GM12878 (cell line): Measurements from ENCODE around the gene SPSB2. TPM values are rescaled to one million over a fixed set of nuclear protein-coding genes. Genes with fewer than 3 reads are reported as not detected.

ENCODE experiments used
- ATAC-seq: fragments of 200-7000 bp; cut with Tn5 transposase; 3 replicates; pipeline ENCODE4 v1.9.1; 2020; ENCODE audit warnings: mild to moderate bottlenecking, moderate library complexity
- BruUV-seq: library from RNA; stranded (reverse); fragments of 400-500 nt; replicated peaks from 2 replicates; lab custom pipeline; 2021; lab: Mats Ljungman, UMichigan
- CTCF ChIA-PET: fragments of 300-600 bp; sonication (Branson Sonifier 250); formaldehyde crosslinking; extraction: SDS; loops from one replicate; lab custom pipeline; 2021; ENCODE audit warnings: inconsistent platforms; lab: Yijun Ruan, JAX
- POLR2A ChIA-PET: fragments of 350-600 bp; formaldehyde crosslinking; extraction: SDS; loops from one replicate; lab custom pipeline; 2021; ENCODE audit warnings: inconsistent platforms; lab: Charles Lee
- RAD21 ChIA-PET: fragments of 300-600 bp; sonication (Branson Sonifier 250); formaldehyde crosslinking; loops from one replicate; lab custom pipeline; 2023; ENCODE audit warnings: antibody characterized with exemption; ENCODE audit not compliant: unreplicated experiment; lab: Charles Lee
- SMC1A ChIA-PET: fragments of 300-600 bp; sonication (Branson Sonifier 250); formaldehyde crosslinking; loops from one replicate; lab custom pipeline; 2023; ENCODE audit not compliant: unreplicated experiment, uncharacterized antibody; lab: Charles Lee
- DNase-seq: peaks from one replicate; pipeline ENCODE4 v3.0.0-alpha.2; 2011; ENCODE audit warnings: low read depth, low spot score
- FAIRE-seq: peaks from 3 replicates; lab custom pipeline; 2011; peaks lifted over from hg19 to GRCh38; lab: Jason Lieb, UNC
- H2AFZ ChIP-seq: 2 replicates; pipeline ENCODE4 v1.6.0; 2011; ENCODE audit warnings: low read depth, low read length, control low read depth; ENCODE audit not compliant: control insufficient read depth
- H3K27ac ChIP-seq: 2 replicates; pipeline ENCODE4 v1.5.1; 2011; ENCODE audit warnings: control low read depth; ENCODE audit not compliant: control insufficient read depth, insufficient read depth
- H3K27me3 ChIP-seq, 2 experiments: replicated peaks in 1 of 2; 2 replicates each; pipeline versions ENCODE4 v1.6.0 to v1.6.1; 2011; ENCODE audit warnings: low read length in 1 of 2; ENCODE audit not compliant: control insufficient read depth in 2 of 2, insufficient read depth in 2 of 2
- H3K36me3 ChIP-seq, 2 experiments: 2 replicates each; pipeline ENCODE4 v1.5.1; 2011; ENCODE audit warnings: low read length in 1 of 2; ENCODE audit not compliant: control insufficient read depth in 2 of 2, insufficient read depth in 2 of 2
- H3K4me1 ChIP-seq: 2 replicates; pipeline ENCODE4 v1.6.1; 2011; ENCODE audit warnings: mild to moderate bottlenecking, low read length, moderate library complexity, mixed read lengths; ENCODE audit not compliant: control insufficient read depth, insufficient read depth
- H3K4me2 ChIP-seq: 2 replicates; pipeline ENCODE4 v1.6.0; 2011; ENCODE audit warnings: control low read depth; ENCODE audit not compliant: control insufficient read depth, insufficient read depth
- H3K4me3 ChIP-seq: fragments of 200-600 bp; sonication (generic); 2 replicates; pipeline ENCODE4 v1.5.1; 2016
- H3K79me2 ChIP-seq: 2 replicates; pipeline ENCODE4 v1.6.0; 2011; ENCODE audit warnings: low read length; ENCODE audit not compliant: control insufficient read depth, insufficient read depth
- H3K9ac ChIP-seq: 2 replicates; pipeline ENCODE4 v1.8.0; 2011; ENCODE audit warnings: low read length, control low read depth, mixed read lengths; ENCODE audit not compliant: control insufficient read depth, insufficient read depth
- H3K9me3 ChIP-seq: replicated peaks from 3 replicates; pipeline ENCODE4 v1.5.1; 2011; ENCODE audit warnings: mild to moderate bottlenecking, low read length; ENCODE audit not compliant: control insufficient read depth, insufficient read depth
- H4K20me1 ChIP-seq: 2 replicates; pipeline ENCODE4 v1.6.0; 2011; ENCODE audit not compliant: control insufficient read depth, insufficient read depth
- CTCF ChIP-seq, 3 experiments: IDR thresholded peaks in 2 of 3; conservative IDR thresholded peaks in 1 of 3; 2 replicates each; pipeline ENCODE4 v1.5.1; 2011; ENCODE audit warnings: low read depth in 3 of 3, low read length in 3 of 3, mild to moderate bottlenecking in 3 of 3, control low read depth in 2 of 3, moderate library complexity in 2 of 3, inconsistent platforms in 1 of 3, mixed read lengths in 1 of 3; ENCODE audit not compliant: control insufficient read depth in 2 of 3, insufficient read depth in 1 of 3; ENCODE audit errors: extremely low read depth in 1 of 3
- NFIC ChIP-seq: IDR thresholded peaks from 2 replicates; pipeline ENCODE4 v1.6.1; 2012; ENCODE audit warnings: low read depth, mild to moderate bottlenecking, inconsistent platforms, low read length, moderate library complexity
- WGBS: methylation state at CpG from one replicate; pipeline ENCODE4 v1.1.6; 2016; ENCODE audit warnings: low lambda C conversion rate; ENCODE audit not compliant: insufficient replicate concordance, insufficient coverage; ENCODE audit errors: missing lambda C conversion rate; 5-methylcytosine and 5-hydroxymethylcytosine counted together
- in situ Hi-C: fragments of 300-500 bp; cut with MboI; formaldehyde crosslinking; loops from 9 replicates; pipeline ENCODE4 v1.14.3; 2018; ENCODE audit warnings: mixed read lengths
- intact Hi-C: fragments of 100-400 bp; cut with micrococcal nuclease; formaldehyde crosslinking; loops from one replicate; pipeline ENCODE4 v1.14.2; 2022; ENCODE audit not compliant: unreplicated experiment
- polyA plus RNA-seq, 11 experiments: library from polyadenylated mRNA; depleted of rRNA in 4 of 11; unstranded in 6 of 11; stranded (reverse) in 5 of 11; fragments of >200 nt; fragmentation: Nextera tagmentation in 4 of 11; fragmentation: Illumina TruSeq in 1 of 11; extraction: Ambion mirVana in 4 of 11; extraction: Trizol in 1 of 11; gene quantifications; 1 replicate in 1 of 11; 2 replicates in 10 of 11; pipeline versions ENCODE4 v1.2.1 to v1.2.3, GENCODE V29; 2011 to 2016; ENCODE audit warnings: inconsistent platforms in 2 of 11, missing spikeins in 2 of 11, low read depth in 1 of 11
- total RNA-seq, 4 experiments: library from RNA; depleted of rRNA in 3 of 4; stranded (reverse); fragments of >200 nt in 3 of 4; fragmentation: Illumina TruSeq in 1 of 4; extraction: Trizol in 1 of 4; gene quantifications; 2 replicates each; pipeline versions ENCODE4 v1.2.1 to v1.2.3, GENCODE V29; 2013 to 2021

SPSB2 gene
- total and polyA plus RNA-seq, 10 of the 15 experiments (the other 5 are each of a cell fraction or from before 2014, with no cell fraction given): 0.08 to 5.6 (median 2.7) TPM

DNA sequence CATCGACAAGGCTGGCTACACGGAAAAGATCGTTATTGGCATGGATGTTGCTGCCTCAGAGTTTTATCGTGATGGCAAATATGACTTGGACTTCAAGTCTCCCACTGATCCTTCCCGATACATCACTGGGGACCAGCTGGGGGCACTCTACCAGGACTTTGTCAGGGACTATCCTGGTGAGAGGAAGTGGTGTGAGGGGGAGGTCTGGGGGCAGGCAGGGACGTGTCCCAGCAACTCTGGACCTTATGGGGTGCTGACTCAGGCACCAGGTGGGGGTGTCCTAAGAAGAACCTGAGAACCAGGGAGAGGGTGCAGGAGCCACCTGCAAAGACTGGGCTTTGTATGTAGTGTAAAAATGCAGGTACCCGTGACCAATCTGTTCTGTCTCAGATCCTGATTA lies 46.5 kb upstream of the SPSB2 start:
- POLR2A ChIA-PET: interaction anchor here (1.0 kb wide), 1 partner anchor 14 kb away, joined by 3 read pairs; no protein-coding TSS in a partner anchor
- no peak for FAIRE-seq
- in situ Hi-C loops (no loop called here), intact Hi-C loops (no loop called here)
- H3K9ac ChIP-seq: no peak overlapping the region
- H3K4me1 ChIP-seq: peaks cover 38% of the 10 kb centered on the region
- 82% methylated on average over 7 of the region's 7 CpGs for WGBS
- CTCF ChIA-PET: interaction anchor here (1.0 to 2.5 kb wide), 4 partner anchors 14 to 46 kb away, joined by 3 to 10 read pairs (median 4); partner anchors contain the start of gene SPSB2
- H3K4me3 ChIP-seq: 0 out of 2 replicates have a peak overlapping the region, but pooled peaks have one; percentile 37
- H3K79me2 ChIP-seq: peaks cover 19% of the 10 kb centered on the region
- no peak overlapping the region for H2AFZ ChIP-seq
- no peak overlapping the region; the same call in 1 of the 2 replicates for H3K4me2 ChIP-seq
- H3K27me3 ChIP-seq: no peaks in the 10 kb centered on the region
- no peaks in the 10 kb centered on the region for H4K20me1 ChIP-seq
- no peak for DNase-seq
- H3K27ac ChIP-seq: no peak overlapping the region; the same call in 1 of the 2 replicates
- TF ChIP-seq CTCF (IDR thresholded peaks at IDR 0.05 in 2 of 3, conservative IDR thresholded peaks at IDR 0.05 in 1 of 3; ENCODE audit: control insufficient read depth in 2 of 3, extremely low read depth in 1 of 3, insufficient read depth in 1 of 3, low read depth in 3 of 3, low read length in 3 of 3) (0 out of 6 replicates have a peak, but pooled peaks of 1 of the 3 experiments have one; percentile 11), NFIC (no peak)
- BruUV-seq: no TSS peak
- SMC1A ChIA-PET: interaction anchor here (1.0 kb wide), 2 partner anchors 26 to 165 kb away, joined by 3 read pairs; no protein-coding TSS in a partner anchor
- no peaks in the 10 kb centered on the region for H3K9me3 ChIP-seq
- peaks cover 2 to 13% of the 10 kb centered on the region in 2 experiments; a peak in 2 of 4 replicates for H3K36me3 ChIP-seq
- RAD21 ChIA-PET: interaction anchor here (0.9 to 1.3 kb wide), 2 partner anchors 48 to 50 kb away, joined by 3 read pairs; no protein-coding TSS in a partner anchor
- no peak for ATAC-seq
